HG02970 (cell line): ENCODE measurements around the gene KIRREL2.

ENCODE experiments used
- ATAC-seq: cut with Tn5 transposase; IDR thresholded peaks from one replicate; pipeline ENCODE4 v1.9.1; 2021; ENCODE audit warnings: mild to moderate bottlenecking, moderate library complexity, moderate number of reproducible peaks; ENCODE audit not compliant: unreplicated experiment, low FRiP score

KIRREL2 gene

DNA sequence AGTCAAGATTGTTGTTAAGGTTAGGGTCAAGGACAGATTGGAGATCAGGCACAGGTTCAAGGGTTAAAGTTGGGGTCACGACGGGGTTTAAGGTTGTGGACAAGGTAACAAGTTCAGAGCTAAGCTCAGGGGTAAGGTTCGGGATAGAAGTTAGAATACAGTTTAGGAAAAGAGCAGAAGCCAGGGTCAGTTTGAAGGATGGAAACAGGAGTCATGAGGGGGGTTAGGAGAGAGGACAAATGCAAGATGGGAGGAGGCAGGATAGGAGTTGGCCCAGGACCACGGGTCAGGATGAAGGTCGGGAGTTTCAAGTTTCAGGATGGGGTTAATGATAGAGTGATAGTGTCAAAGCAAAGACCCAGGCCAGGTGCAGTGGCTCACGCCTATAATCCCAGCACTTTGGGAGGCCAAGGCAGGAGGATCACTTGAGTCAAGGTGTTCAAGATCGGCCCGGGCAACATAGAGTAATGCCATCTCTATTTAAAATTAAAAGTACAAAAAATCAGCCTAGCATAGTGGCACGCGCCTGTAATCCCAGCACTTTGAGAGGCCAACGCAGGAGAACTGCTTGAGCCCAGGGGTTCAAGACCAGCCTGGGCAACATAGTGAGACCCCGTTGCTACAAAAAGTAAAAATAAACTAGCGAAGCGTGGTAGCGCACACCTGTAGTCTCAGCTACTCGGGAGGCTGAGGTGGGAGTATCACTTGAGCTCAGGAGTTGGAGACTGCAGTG, 12.1 kb upstream of the KIRREL2 start:
- no peak for ATAC-seq

- ATAC-seq, result no peak
Measured at GRCh38 chr19:35845215-35846037, 11.3 kb upstream of the KIRREL2 start.

DNA sequence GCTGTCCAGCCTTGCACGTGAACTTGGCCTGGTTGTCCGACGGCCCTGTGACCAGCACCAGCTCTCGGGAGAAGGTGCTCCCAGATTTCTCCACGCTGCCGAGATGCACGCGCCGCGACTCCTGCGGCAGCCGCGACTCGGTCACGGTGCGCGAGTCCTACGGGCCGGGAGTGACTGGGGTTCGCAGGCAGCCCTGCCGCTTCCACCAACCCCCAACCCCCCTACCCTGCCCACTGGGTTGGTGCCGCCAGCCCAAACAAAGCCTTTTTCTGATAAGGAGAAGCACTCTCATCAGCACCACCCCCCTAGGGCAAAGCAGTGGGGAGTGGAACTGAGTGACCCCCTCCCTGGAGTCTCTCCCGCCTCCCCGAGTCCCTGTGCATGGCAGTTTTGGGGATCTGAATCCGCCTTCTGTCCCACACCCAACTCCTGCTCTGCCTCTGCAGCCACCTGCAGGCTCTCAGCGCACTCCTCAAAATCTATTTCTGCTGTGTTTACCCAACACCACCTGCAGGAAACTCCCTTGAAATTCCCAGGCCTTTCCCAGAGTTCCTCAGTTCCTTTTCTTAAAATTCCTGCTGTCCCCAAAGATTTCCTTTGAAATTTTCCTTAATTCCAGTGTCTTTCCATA, 10.6 kb upstream of the KIRREL2 start:
- no peak for ATAC-seq

GRCh38 chr19:35847911-35848310, 8.8 kb upstream of the KIRREL2 start:
- no peak for ATAC-seq

DNA sequence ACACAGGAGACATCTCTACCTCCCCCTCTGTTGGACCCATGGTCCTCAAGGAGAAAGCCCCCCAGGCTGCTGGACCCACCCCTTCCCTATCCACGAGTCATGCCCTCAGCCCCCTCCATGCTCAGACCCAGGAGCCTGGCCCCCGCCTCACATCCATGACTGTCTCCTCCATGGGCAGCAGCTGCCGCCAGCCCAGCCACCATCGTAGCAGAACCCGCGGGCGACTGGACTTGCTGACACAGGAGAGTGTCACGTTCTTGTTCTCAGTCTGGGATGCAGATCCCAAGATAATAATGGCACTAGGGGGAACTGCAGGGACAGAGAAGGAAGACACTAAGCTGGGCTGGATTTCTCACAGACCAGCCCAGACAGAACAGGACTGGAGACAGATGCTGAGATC, 8.2 kb upstream of the KIRREL2 start:
- no peak for ATAC-seq

GRCh38 chr19:35848919-35849505, 7.7 kb upstream of the KIRREL2 start:
- ATAC-seq, result no peak

- no peak for ATAC-seq
Measured at GRCh38 chr19:35851213-35852028, 5.3 kb upstream of the KIRREL2 start.

DNA sequence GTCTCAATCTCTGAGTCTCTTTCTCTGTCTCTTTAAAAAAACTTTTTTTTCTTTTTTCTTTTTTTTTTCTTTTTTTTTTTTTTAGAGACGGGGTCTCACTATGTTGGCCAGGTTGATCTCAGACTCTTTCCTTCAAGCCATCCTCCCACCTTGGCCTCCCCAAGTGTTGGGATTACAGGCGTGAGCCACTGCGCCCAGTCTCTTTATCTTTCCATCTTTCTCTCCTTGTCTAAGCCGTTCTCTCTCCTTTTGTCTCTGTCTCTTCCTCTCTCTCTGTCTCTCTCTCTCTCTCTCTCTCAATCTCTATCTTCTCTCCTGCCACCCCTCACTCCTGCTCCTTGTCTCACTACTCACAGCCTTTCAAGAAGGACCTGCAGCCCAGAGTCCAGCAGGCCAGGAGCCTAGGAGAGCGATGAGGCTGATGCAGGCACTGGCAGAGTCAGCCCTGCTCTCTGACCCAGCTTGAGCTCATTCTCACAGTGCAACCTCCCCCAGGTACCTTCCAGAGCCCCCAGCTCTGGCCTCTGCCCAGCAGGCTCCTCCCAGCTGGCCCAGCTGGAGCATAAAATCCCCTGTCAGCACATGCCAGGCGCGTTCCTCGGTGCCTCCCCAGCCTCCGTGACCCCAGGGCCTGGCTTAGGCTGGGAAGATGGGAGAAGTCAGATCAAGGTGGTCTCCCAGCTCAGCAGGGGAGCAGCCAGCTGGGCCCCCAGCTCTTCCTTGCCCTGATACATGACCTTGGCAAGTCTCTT, 4.5 kb upstream of the KIRREL2 start, which contains the start of gene NPHS1:
TSS of gene NPHS1 (minus strand) at position 476 of the 752 bp plus-strand sequence. CDS start 667 bp downstream, outside the sequence.
- no peak for ATAC-seq

GRCh38 chr19:35853038-35853756, 3.5 kb upstream of the KIRREL2 start:
- ATAC-seq, result no peak

- ATAC-seq, result no peak
Measured at GRCh38 chr19:35858311-35858710, 1.6 kb downstream of the KIRREL2 start.

- no peak for ATAC-seq
Measured at GRCh38 chr19:35859414-35859813, 2.7 kb downstream of the KIRREL2 start.

DNA sequence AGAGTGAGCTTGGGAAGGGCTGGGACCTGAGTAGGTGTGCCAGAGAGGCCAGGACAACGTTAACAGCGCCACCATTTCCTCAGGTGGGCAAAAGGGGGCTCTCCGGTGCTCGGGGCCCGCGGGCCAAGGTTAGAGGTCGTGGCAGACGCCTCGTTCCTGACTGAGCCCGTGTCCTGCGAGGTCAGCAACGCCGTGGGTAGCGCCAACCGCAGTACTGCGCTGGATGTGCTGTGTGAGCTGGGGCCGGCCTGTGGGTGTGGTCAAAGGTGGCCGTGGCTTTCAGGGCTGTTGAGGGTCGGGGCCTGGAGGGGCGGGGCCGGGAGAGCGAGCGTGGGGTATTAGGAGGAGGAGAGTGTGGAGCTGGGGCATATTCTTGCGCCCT, 3.7 kb downstream of the KIRREL2 start:
- no peak for ATAC-seq

DNA sequence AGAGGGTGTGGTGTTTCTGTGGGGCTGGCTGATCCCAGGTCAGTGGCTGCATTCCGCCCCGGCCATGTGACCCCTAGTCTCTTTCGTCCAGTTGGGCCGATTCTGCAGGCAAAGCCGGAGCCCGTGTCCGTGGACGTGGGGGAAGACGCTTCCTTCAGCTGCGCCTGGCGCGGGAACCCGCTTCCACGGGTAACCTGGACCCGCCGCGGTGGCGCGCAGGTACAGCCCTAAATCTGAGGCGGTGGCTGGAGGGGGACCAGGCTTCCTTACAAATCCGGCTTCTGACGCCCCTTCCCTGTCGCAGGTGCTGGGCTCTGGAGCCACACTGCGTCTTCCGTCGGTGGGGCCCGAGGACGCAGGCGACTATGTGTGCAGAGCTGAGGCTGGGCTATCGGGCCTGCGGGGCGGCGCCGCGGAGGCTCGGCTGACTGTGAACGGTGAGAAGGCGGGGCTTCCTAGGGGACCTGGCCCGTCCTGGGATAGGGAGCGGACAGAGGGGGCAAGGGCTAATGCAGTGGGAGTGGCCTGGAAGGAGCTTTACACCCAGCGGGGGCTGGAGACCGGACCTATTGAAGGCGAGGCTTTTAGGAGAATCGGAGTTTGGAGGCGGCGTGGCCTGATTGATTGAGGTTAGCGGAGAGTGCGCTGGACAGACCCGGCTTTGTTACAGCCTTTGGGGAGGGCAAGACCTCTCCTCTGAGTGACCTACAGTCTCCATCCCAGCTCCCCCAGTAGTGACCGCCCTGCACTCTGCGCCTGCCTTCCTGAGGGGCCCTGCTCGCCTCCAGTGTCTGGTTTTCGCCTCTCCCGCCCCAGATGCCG, 4.3 kb downstream of the KIRREL2 start:
- ATAC-seq, result no peak

DNA sequence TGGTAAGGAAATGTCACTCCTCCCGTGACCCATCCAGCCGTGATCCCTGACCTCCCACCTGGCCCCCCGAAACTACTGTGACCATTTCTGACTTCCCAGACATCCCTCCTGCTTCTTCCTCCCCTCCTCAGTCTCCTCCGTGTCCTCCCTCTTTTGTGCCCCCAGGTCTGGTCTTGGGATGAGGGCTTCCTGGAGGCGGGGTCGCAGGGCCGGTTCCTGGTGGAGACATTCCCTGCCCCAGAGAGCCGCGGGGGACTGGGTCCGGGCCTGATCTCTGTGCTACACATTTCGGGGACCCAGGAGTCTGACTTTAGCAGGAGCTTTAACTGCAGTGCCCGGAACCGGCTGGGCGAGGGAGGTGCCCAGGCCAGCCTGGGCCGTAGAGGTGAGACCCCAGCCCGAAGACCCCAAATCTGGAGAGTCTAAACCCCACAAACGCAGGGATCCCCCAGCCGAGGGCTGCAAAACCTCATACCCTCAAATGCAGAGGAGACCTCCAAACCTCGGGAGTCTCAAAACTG, 5.0 kb downstream of the KIRREL2 start:
- ATAC-seq, result no peak

DNA sequence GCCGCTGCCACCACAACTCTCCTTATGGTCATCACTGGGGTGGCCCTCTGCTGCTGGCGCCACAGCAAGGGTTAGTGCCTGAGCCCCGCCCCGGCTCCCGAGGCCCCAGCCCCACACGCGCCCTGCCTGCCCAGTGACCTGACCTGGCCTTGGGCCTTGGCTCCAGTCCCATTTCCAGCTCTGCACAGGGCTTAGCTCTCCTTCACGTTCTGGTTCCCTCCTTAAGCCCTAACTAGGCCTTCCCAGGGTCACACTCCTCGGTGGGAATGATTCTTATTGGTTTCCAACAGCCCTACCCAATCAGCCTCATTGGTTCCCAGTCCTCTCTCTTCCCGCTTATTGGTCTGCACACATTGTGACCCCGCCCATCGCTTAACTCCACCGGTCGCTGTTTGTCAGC, 5.8 kb downstream of the KIRREL2 start:
- ATAC-seq, result no peak

GRCh38 chr19:35863018-35863417, 6.3 kb downstream of the KIRREL2 start:
- no peak for ATAC-seq

GRCh38 chr19:35868172-35868822, 11.6 kb downstream of the KIRREL2 start, which contains the start of gene APLP1:
APLP1 (plus strand) TSS chr19:35868574; CDS start chr19:35868637, 63 bp downstream.
- ATAC-seq, result no peak
